NT2/D1 (cell line): ENCODE data around the gene MYOF.

ENCODE experiments used
- DNase-seq: peaks from one replicate; pipeline ENCODE4 v3.0.0-alpha.2; 2011; ENCODE audit warnings: low read depth, low spot score
- H3K27me3 ChIP-seq: 2 replicates; pipeline ENCODE4 v1.6.0; 2011; ENCODE audit warnings: mild to moderate bottlenecking; ENCODE audit not compliant: insufficient read length, insufficient read depth
- H3K36me3 ChIP-seq: 2 replicates; pipeline ENCODE4 v1.6.1; 2011; ENCODE audit warnings: mild to moderate bottlenecking, low read length, mixed read lengths; ENCODE audit not compliant: insufficient read depth, insufficient read length
- H3K4me1 ChIP-seq: 2 replicates; pipeline ENCODE4 v1.5.1; 2011; ENCODE audit not compliant: insufficient read depth, insufficient read length
- H3K4me3 ChIP-seq: 2 replicates; pipeline ENCODE4 v1.5.1; 2011; ENCODE audit warnings: low read depth; ENCODE audit not compliant: insufficient read length
- H3K9ac ChIP-seq: 2 replicates; pipeline ENCODE4 v1.6.0; 2011; ENCODE audit warnings: low read depth; ENCODE audit not compliant: insufficient read length
- H3K9me3 ChIP-seq: 2 replicates; pipeline ENCODE4 v1.5.1; 2011; ENCODE audit warnings: mild to moderate bottlenecking, low read length; ENCODE audit not compliant: insufficient read depth
- SUZ12 ChIP-seq: IDR thresholded peaks from 2 replicates; pipeline ENCODE4 v1.6.1; 2011; ENCODE audit not compliant: insufficient read length, insufficient read depth; ENCODE audit errors: extremely low read depth
- YY1 ChIP-seq: IDR thresholded peaks from 2 replicates; pipeline ENCODE4 v1.6.1; 2011; ENCODE audit not compliant: insufficient read length, insufficient read depth
- ZNF274 ChIP-seq: IDR thresholded peaks from 2 replicates; pipeline ENCODE4 v1.6.1; 2011; ENCODE audit warnings: mild to moderate bottlenecking, low read depth, low read length

MYOF gene

DNA sequence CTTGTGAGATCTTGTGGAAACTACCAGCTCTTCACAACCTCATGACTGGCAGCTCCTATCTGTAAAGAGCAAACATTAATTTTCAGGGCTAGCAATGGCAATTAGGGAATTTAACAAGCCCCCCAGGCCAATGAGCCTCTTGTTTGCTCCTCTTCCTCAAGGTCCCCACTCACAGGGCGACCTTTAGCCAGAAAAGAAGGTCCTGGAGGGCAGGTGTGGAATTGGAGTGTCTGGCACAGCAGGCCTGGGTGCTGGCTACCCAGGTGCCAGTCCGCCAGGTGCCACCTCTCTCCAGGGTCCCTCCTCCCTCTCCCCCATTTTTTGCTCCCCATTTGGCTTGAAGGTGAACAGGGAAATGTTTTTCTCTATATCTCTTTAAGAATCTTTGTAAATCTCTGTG, 12.4 kb upstream of the MYOF start:
- no peak overlapping the region for H3K4me3 ChIP-seq
- no peaks in the 10 kb centered on the region for H3K4me1 ChIP-seq
- no peak for TF ChIP-seq SUZ12
- no peak for TF ChIP-seq ZNF274
- H3K27me3 ChIP-seq, result peaks cover 15% of the 10 kb centered on the region
- H3K9me3 ChIP-seq, result no peaks in the 10 kb centered on the region
- H3K36me3 ChIP-seq, result no peaks in the 10 kb centered on the region
- DNase-seq, result no peak
- no peak overlapping the region for H3K9ac ChIP-seq

DNA sequence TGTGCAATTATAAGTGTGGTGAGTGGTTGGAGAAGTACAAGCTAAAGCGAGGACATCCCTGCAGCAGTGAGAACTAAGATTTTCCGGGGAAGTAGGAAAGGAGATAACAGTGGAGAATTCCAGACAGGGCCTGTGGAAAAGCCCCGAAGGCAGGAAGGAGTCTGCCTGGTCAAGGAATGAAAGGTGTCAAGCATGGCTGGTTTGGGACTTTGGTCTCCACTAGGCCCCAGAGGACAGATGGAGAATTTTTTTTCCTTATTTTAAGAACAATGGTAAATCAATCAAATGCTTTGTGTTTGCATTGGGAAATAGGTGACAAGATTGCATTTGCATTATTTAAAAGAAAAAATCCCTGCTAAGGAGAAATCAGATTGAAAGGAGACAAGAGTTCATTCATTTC, 11.0 kb upstream of the MYOF start:
- no peaks in the 10 kb centered on the region for H3K9me3 ChIP-seq
- TF ChIP-seq ZNF274 (no peak), YY1 (no peak), SUZ12 (no peak)
- no peak overlapping the region for H3K9ac ChIP-seq
- peaks cover 15% of the 10 kb centered on the region for H3K27me3 ChIP-seq
- no peak for DNase-seq
- no peaks in the 10 kb centered on the region for H3K36me3 ChIP-seq
- H3K4me1 ChIP-seq, result no peaks in the 10 kb centered on the region
- H3K4me3 ChIP-seq, result no peak overlapping the region

DNA sequence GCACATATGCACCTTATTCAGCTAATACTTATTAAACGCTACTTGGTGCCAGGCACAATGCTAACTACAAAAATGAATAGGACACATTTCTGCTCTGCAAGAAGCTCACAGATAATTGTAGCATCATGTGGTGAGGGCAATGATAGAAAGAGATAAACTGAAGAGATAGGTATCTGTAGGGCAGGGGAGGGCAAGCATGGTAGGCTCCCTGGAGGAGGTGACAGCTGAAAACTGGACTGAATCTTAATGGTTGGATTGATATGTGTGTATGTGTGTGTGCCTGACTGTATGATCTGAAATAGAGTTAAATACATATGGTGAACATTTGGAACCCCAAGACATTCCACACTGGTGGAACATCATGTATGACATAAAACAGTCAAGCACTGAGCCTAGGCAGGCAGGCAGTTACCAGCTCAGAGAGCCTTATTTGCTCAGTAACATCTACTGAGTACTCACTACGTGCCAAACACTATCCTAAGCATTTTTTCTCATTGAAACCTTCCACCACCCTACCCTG, 9.5 kb upstream of the MYOF start:
- peaks cover 15% of the 10 kb centered on the region for H3K27me3 ChIP-seq
- H3K9me3 ChIP-seq, result no peaks in the 10 kb centered on the region
- no peak overlapping the region for H3K9ac ChIP-seq
- TF ChIP-seq SUZ12, result no peak
- TF ChIP-seq YY1, result no peak
- TF ChIP-seq ZNF274, result no peak
- DNase-seq, result no peak
- no peaks in the 10 kb centered on the region for H3K4me1 ChIP-seq
- H3K36me3 ChIP-seq, result no peaks in the 10 kb centered on the region
- H3K4me3 ChIP-seq, result no peak overlapping the region

DNA sequence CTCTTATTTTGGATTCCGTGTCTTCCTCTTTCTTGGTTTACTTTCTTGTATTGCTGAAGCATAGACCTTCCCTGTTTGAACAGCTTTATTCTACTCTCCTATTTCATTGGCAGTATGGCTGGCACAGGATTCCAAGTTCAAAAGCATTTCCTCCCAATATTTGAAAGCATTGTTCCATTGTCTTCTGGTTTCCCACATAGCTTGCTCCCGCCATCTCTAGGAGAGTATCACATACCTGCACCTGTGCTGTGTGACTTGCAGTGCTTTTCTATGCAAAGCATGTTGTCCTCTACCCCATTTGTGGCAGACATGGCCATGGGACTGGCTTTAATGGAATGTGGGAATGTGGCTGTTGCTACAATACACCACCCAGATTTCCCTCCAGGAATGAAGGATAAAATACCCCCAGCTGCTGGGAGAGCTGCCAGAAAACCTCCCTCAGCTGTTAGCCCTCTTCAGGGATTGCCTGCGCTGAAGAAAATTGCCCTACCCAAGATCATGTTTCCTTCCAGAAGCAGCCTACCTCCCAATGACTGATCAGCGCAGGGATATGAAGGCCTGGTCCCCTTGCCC, 6.9 kb upstream of the MYOF start:
- TF ChIP-seq SUZ12 (no peak), ZNF274 (no peak), YY1 (no peak)
- Histone ChIP-seq H3K4me1 (no peaks in the 10 kb centered on the region), H3K4me3 (no peak overlapping the region), H3K27me3 (peaks cover 2% of the 10 kb centered on the region), H3K36me3 (no peaks in the 10 kb centered on the region), H3K9ac (no peak overlapping the region), H3K9me3 (no peaks in the 10 kb centered on the region)
- DNase-seq, result no peak

DNA sequence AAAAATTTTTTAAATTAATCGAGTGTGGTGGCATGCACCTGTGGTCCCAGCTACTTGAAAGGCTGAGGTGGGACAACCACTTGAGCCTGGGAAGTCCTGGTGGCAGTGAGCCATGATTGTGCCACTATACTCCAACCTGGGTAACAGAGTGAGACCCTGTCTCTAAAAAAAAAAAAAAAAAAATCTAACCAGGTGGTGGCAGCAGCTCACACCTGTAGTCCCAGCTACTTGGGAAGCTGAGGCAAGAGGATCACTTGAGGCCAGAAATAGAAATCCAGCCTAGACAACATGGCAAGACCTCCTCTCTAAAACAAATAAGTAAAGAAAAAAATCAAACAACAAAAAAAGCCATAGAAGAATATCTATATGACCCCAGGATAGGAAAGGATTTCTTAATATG, 3.6 kb upstream of the MYOF start:
- no peak for DNase-seq
- no peaks in the 10 kb centered on the region for H3K4me1 ChIP-seq
- no peak overlapping the region for H3K4me3 ChIP-seq
- TF ChIP-seq YY1 (no peak), ZNF274 (no peak), SUZ12 (no peak)
- H3K9me3 ChIP-seq, result no peaks in the 10 kb centered on the region
- H3K9ac ChIP-seq, result no peak overlapping the region
- H3K27me3 ChIP-seq, result no peaks in the 10 kb centered on the region
- H3K36me3 ChIP-seq, result no peaks in the 10 kb centered on the region

DNA sequence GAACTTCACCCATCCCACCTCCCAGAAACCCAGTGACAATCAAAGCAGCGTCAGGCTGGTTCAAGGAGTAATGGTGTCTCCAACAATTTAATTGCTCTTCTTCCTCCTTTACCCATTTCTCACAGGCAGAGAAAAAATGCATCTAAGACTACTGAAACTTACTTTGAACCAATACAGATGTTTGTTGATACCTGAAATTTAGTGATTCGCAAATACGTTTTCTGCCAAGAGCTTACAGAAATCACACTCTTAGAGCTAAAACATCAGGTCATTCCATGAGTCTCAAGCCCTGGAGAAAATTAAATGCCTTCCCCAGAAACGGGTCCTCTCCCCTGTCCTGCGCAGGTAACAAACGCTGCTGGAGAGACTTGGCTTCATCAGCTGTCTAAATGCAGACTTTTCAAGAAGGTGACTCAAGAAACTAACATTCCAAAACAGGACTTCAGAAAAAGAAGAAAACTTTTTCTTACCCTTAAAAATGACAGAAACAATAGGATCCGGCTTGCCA, 443 bp downstream of the MYOF start:
- peak overlapping the region; percentile 66 for H3K9ac ChIP-seq
- no peaks in the 10 kb centered on the region for H3K27me3 ChIP-seq
- TF ChIP-seq ZNF274 (no peak), SUZ12 (no peak), YY1 (no peak)
- no peak for DNase-seq
- H3K4me3 ChIP-seq, result peak overlapping the region; percentile 51
- H3K9me3 ChIP-seq, result no peaks in the 10 kb centered on the region
- H3K36me3 ChIP-seq, result peaks cover 11% of the 10 kb centered on the region
- peaks cover 2% of the 10 kb centered on the region for H3K4me1 ChIP-seq

DNA sequence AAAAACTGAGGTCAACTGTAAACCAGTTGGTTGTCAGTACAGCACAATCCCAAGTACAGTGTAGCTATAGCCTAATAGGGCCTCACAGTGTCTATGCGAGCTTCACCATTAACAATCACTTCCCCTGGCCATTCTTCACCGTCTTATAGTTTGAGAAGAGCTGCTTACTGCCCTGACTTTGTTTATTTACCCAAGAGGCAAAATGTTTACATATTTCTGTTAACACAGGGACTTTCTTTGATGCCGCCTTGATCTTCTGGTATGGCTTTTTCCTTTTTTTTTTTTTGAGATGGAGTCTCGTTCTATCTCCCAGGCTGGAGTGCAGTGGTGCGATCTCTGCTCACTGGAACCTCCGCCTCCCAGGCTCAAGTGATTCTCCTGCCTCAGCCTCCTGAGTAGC, 3.3 kb downstream of the MYOF start:
- H3K4me3 ChIP-seq, result no peak overlapping the region
- peaks cover 2% of the 10 kb centered on the region for H3K4me1 ChIP-seq
- DNase-seq, result no peak
- H3K9me3 ChIP-seq, result no peaks in the 10 kb centered on the region
- no peak overlapping the region for H3K9ac ChIP-seq
- H3K27me3 ChIP-seq, result no peaks in the 10 kb centered on the region
- H3K36me3 ChIP-seq, result peaks cover 14% of the 10 kb centered on the region
- TF ChIP-seq YY1, result no peak
- no peak for TF ChIP-seq SUZ12
- TF ChIP-seq ZNF274, result no peak

DNA sequence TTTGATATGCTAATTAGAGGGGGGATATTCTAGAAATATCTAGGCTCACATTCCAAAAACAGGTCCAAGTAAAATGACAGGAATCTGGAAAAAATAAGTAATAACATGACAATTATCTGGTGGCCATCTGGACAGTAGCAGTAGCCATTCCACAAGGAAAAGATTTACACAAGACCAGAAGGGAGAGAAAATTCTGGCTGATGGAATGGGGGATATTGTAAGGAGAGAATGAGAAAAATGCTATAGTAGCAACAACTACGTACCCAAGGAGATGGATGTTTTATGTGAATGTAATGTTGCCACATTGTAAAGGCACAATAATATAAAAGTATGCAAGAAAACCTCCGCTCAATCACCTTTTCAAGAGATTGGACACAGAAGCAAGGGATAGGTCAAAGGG, 5.4 kb downstream of the MYOF start:
- Histone ChIP-seq H3K4me3 (no peak overlapping the region), H3K9ac (no peak overlapping the region)

More for the DNA sequence above, 5.4 kb downstream of the MYOF start:
- Histone ChIP-seq H3K36me3 (peaks cover 22% of the 10 kb centered on the region), H3K27me3 (no peaks in the 10 kb centered on the region), H3K4me1 (peaks cover 6% of the 10 kb centered on the region), H3K9me3 (no peaks in the 10 kb centered on the region)
- no peak for TF ChIP-seq ZNF274
- no peak for TF ChIP-seq SUZ12
- TF ChIP-seq YY1, result no peak
- DNase-seq, result no peak
